Natural killer cell (primary cell): ENCODE data around the gene ATP2C2. TPM values are rescaled to one million over a fixed set of nuclear protein-coding genes. Genes with fewer than 3 reads are reported as not detected.

Experiments
- ATAC-seq, 3 donors: fragments of 150-1000 bp in 2 of 3; fragments of 200-7000 bp in 1 of 3; cut with Tn5 transposase; 1 replicate in 1 of 3; 2 replicates in 2 of 3; pipeline ENCODE4 v1.10.0; 2021; ENCODE audit warnings: mild to moderate bottlenecking in 2 of 3, moderate library complexity in 2 of 3
- DNase-seq, 2 donors: peaks; one replicate each; pipeline versions ENCODE4 v3.0.0 to v3.0.0-alpha.2; 2013 to 2021; ENCODE audit warnings: mixed read lengths in 1 of 2
- H3K27ac ChIP-seq: one replicate; pipeline ENCODE4 v1.5.1; 2013; ENCODE audit warnings: mild to moderate bottlenecking, low read length
- H3K27me3 ChIP-seq: one replicate; pipeline ENCODE4 v1.6.1; 2013; ENCODE audit warnings: low read length; ENCODE audit not compliant: control insufficient read depth, insufficient read depth
- H3K36me3 ChIP-seq: one replicate; pipeline ENCODE4 v1.6.1; 2013; ENCODE audit warnings: low read length; ENCODE audit not compliant: control insufficient read depth, insufficient read depth
- H3K4me1 ChIP-seq: one replicate; pipeline ENCODE4 v1.6.1; 2013; ENCODE audit warnings: low read length; ENCODE audit not compliant: control insufficient read depth, insufficient read depth
- H3K4me3 ChIP-seq: one replicate; pipeline ENCODE4 v1.5.1; 2013; ENCODE audit warnings: low read length
- H3K9me3 ChIP-seq: one replicate; pipeline ENCODE4 v1.6.1; 2013; ENCODE audit warnings: low read length; ENCODE audit not compliant: control insufficient read depth, insufficient read depth
- H3K27ac Mint-ChIP-seq, 2 donors: one replicate each; pipeline ENCODE4 v1.8.0; 2022; ENCODE audit warnings: mild to moderate bottlenecking in 2 of 2, mixed read lengths in 2 of 2, moderate library complexity in 1 of 2
- H3K27me3 Mint-ChIP-seq, 2 donors: one replicate each; pipeline ENCODE4 v1.8.0; 2022; ENCODE audit warnings: low read depth in 2 of 2, mixed read lengths in 2 of 2
- H3K36me3 Mint-ChIP-seq: one replicate; pipeline ENCODE4 v1.8.0; 2022; ENCODE audit warnings: mixed read lengths
- H3K4me1 Mint-ChIP-seq, 2 donors: one replicate each; pipeline ENCODE4 v1.8.0; 2022; ENCODE audit warnings: mixed read lengths in 2 of 2
- H3K4me3 Mint-ChIP-seq: one replicate; pipeline ENCODE4 v1.8.0; 2022; ENCODE audit warnings: mild to moderate bottlenecking, moderate library complexity, mixed read lengths
- H3K9me3 Mint-ChIP-seq, 2 donors: one replicate each; pipeline ENCODE4 v1.8.0; 2022; ENCODE audit warnings: mixed read lengths in 2 of 2
- WGBS: methylation state at CpG from one replicate; pipeline ENCODE4 v1.1.7; 2013; ENCODE audit warnings: missing lambda C conversion rate; ENCODE audit not compliant: insufficient coverage; 5-methylcytosine and 5-hydroxymethylcytosine counted together
- intact Hi-C: fragments of 100-400 bp; cut with micrococcal nuclease; formaldehyde crosslinking; loops from one replicate; pipeline ENCODE4 v1.14.2; 2022
- total RNA-seq, 4 donors: library from RNA; stranded (reverse); fragments of 120-200 nt in 1 of 4; gene quantifications; one replicate each; pipeline versions ENCODE4 v1.2.3 to v1.2.4, GENCODE V29; 2013 to 2022
- TF ChIP-seq, protein P1 (sequence below): fragments of 200-600 bp; IDR thresholded peaks from one replicate; pipeline ENCODE4 v1.8.0; 2022; ENCODE audit warnings: antibody characterized with exemption

Gene ATP2C2
- total RNA-seq, 3 donors from 2014 or later (not counting 1 experiment from before 2014, with no cell fraction given), result not detected

GRCh38 chr16:84426804-84427203 is 58.5 kb downstream of the ATP2C2 start:
- Histone ChIP-seq H3K9me3 (peaks cover 4% of the 10 kb centered on the region), H3K27ac (no peak overlapping the region), H3K27me3 (no peaks in the 10 kb centered on the region), H3K4me3 (no peak overlapping the region), H3K4me1 (no peaks in the 10 kb centered on the region), H3K36me3 (no peaks in the 10 kb centered on the region)
- ATAC-seq, result no peak
- intact Hi-C loops, result no loop called here
- TF ChIP-seq, protein P1, sequence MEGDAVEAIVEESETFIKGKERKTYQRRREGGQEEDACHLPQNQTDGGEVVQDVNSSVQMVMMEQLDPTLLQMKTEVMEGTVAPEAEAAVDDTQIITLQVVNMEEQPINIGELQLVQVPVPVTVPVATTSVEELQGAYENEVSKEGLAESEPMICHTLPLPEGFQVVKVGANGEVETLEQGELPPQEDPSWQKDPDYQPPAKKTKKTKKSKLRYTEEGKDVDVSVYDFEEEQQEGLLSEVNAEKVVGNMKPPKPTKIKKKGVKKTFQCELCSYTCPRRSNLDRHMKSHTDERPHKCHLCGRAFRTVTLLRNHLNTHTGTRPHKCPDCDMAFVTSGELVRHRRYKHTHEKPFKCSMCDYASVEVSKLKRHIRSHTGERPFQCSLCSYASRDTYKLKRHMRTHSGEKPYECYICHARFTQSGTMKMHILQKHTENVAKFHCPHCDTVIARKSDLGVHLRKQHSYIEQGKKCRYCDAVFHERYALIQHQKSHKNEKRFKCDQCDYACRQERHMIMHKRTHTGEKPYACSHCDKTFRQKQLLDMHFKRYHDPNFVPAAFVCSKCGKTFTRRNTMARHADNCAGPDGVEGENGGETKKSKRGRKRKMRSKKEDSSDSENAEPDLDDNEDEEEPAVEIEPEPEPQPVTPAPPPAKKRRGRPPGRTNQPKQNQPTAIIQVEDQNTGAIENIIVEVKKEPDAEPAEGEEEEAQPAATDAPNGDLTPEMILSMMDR, result no peak
- no peak overlapping the region for H3K4me3 Mint-ChIP-seq
- H3K4me1 Mint-ChIP-seq, result no peaks in the 10 kb centered on the region
- no peaks in the 10 kb centered on the region for H3K36me3 Mint-ChIP-seq
- WGBS, result 88% methylated on average over 9 of the region's 12 CpGs
- H3K9me3 Mint-ChIP-seq, result no peaks in the 10 kb centered on the region
- no peak for DNase-seq
- H3K27me3 Mint-ChIP-seq, result peaks cover 5 to 10% of the 10 kb centered on the region in 2 donors
- no peak overlapping the region for H3K27ac Mint-ChIP-seq

DNA sequence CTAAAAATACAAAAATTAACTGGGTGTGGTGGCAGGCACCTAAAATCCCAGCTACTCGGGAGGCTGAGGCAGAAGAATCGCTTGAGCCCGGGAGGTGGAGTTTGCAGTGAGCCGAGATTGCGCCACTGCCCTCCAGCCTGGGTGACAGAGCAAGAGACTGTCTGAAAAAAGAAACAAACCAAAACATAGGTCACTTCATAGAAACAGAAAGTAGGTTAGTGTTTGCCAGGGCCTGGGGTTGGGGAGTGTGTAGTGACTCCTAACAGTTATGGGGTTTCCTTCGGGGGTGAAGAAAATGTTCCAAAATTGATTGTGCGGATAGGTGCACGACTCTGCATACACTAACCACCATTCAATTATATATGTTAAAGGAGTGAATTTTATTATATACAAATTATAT is 59.2 kb downstream of the ATP2C2 start:
- intact Hi-C loops, result no loop called here
- 61% methylated on average over 4 of the region's 8 CpGs for WGBS
- TF ChIP-seq, protein P1, result no peak
- Histone ChIP-seq H3K27ac (no peak overlapping the region), H3K27me3 (no peaks in the 10 kb centered on the region), H3K4me3 (no peak overlapping the region), H3K9me3 (peaks cover 4% of the 10 kb centered on the region), H3K36me3 (no peaks in the 10 kb centered on the region), H3K4me1 (no peaks in the 10 kb centered on the region)
- Mint-ChIP-seq H3K4me1 (no peaks in the 10 kb centered on the region), H3K27ac (no peak overlapping the region), H3K9me3 (no peaks in the 10 kb centered on the region), H3K4me3 (no peak overlapping the region), H3K36me3 (no peaks in the 10 kb centered on the region), H3K27me3 (peaks cover 8 to 10% of the 10 kb centered on the region in 2 donors)
- ATAC-seq, result no peak
- no peak for DNase-seq

DNA sequence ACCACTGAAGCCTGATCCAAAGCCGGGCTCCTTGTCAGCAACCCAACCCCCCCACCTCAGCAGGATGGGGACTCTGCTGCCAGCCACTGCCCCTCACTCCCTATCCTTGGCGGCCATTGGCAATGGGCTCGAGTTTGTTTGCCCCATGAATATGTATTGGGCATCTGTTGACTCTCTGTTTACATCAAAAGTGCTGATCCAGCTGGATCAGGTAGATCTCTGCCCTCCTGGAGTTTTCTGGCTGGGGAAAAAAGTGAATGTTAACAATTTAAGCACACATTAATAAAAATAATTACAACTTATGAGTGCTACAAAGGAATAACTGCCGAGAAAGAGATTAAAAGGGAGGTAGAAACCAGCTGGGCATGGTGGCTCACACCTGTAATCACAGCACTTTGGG is 62.5 kb downstream of the ATP2C2 start:
- H3K36me3 ChIP-seq, result no peaks in the 10 kb centered on the region
- H3K27ac ChIP-seq, result no peak overlapping the region
- no peaks in the 10 kb centered on the region for H3K36me3 Mint-ChIP-seq
- H3K27me3 ChIP-seq, result no peaks in the 10 kb centered on the region
- no peaks in the 10 kb centered on the region for H3K4me1 ChIP-seq
- DNase-seq (no peak), ATAC-seq (no peak)
- TF ChIP-seq, protein P1, result no peak
- WGBS, result 44% methylated on average over 4 of the region's 4 CpGs
- H3K4me3 ChIP-seq, result no peak overlapping the region
- H3K27ac Mint-ChIP-seq, result no peak overlapping the region
- no peaks in the 10 kb centered on the region for H3K4me1 Mint-ChIP-seq
- no peaks in the 10 kb centered on the region for H3K9me3 Mint-ChIP-seq
- H3K9me3 ChIP-seq, result no peaks in the 10 kb centered on the region
- intact Hi-C loops, result no loop called here
- H3K27me3 Mint-ChIP-seq, result peaks cover 8 to 10% of the 10 kb centered on the region in 2 donors
- H3K4me3 Mint-ChIP-seq, result no peak overlapping the region

DNA sequence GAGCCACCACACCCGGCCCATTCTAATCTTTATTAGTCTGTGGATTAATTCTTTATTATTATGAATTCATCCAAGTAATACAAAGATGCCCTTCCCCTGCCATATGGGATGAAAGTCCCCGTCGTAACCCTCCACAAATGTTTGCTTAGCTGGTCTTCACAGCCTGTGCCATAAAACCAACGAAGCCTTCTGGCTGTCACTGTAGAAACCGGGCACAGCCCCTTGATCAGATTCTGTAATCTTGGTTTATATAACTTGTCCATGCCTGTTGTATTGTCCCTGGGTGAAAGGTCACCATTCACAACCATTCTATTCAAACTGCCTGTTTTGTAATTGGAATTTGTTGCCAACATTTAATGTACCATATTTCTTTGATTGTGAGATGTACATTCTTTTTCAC is 66.5 kb downstream of the ATP2C2 start:
- no peak overlapping the region for H3K4me3 Mint-ChIP-seq
- no peaks in the 10 kb centered on the region for H3K4me1 Mint-ChIP-seq
- Histone ChIP-seq H3K27me3 (no peaks in the 10 kb centered on the region), H3K4me3 (no peak overlapping the region), H3K27ac (no peak overlapping the region), H3K9me3 (no peaks in the 10 kb centered on the region), H3K36me3 (no peaks in the 10 kb centered on the region), H3K4me1 (no peaks in the 10 kb centered on the region)
- WGBS, result 96% methylated on average over 5 of the region's 5 CpGs
- ATAC-seq, result no peak
- H3K27me3 Mint-ChIP-seq, result peaks cover 0 to 13% of the 10 kb centered on the region in 2 donors
- no peaks in the 10 kb centered on the region for H3K9me3 Mint-ChIP-seq
- no peaks in the 10 kb centered on the region for H3K36me3 Mint-ChIP-seq
- H3K27ac Mint-ChIP-seq, result no peak overlapping the region
- DNase-seq, result no peak
- intact Hi-C loops, result no loop called here
- TF ChIP-seq, protein P1, result no peak
